CD14-positive monocyte (primary cell): Measurements from ENCODE around the gene URB2. TPM values are rescaled to one million over a fixed set of nuclear protein-coding genes. Genes with fewer than 3 reads are reported as not detected.

Experiments used
- DNase-seq, 3 donors: peaks; one replicate each; pipeline ENCODE4 v3.0.0-alpha.2; 2011 to 2022
- H2AFZ ChIP-seq: 2 replicates; pipeline ENCODE4 v1.6.0; 2012; ENCODE audit warnings: mild to moderate bottlenecking, low read depth, low read length, inconsistent platforms; ENCODE audit not compliant: insufficient read depth, poor library complexity, severe bottlenecking
- H3K27ac ChIP-seq, 2 donors: 1 replicate in 1 of 2; 2 replicates in 1 of 2; pipeline ENCODE4 v1.5.1; 2012 to 2013; ENCODE audit warnings: low read length in 2 of 2, control low read depth in 1 of 2, inconsistent platforms in 1 of 2, low read depth in 1 of 2, mild to moderate bottlenecking in 1 of 2
- H3K27me3 ChIP-seq, 2 donors: one replicate each; pipeline versions ENCODE4 v1.6.0 to v1.6.1; 2011 to 2013; ENCODE audit warnings: low read length in 2 of 2; ENCODE audit not compliant: control insufficient read depth in 2 of 2, insufficient read depth in 2 of 2
- H3K36me3 ChIP-seq, 2 donors: replicated peaks in 1 of 2; 1 replicate in 1 of 2; 2 replicates in 1 of 2; pipeline versions ENCODE4 v1.5.1 to v1.6.1; 2012 to 2013; ENCODE audit warnings: low read length in 2 of 2, control low read depth in 1 of 2, inconsistent platforms in 1 of 2, mild to moderate bottlenecking in 1 of 2; ENCODE audit not compliant: insufficient read depth in 2 of 2, control insufficient read depth in 1 of 2
- H3K4me1 ChIP-seq, 2 donors: 1 replicate in 1 of 2; 2 replicates in 1 of 2; pipeline versions ENCODE4 v1.5.1 to v1.6.1; 2012 to 2013; ENCODE audit warnings: low read length in 2 of 2, control low read depth in 1 of 2, inconsistent platforms in 1 of 2, mild to moderate bottlenecking in 1 of 2, moderate library complexity in 1 of 2; ENCODE audit not compliant: insufficient read depth in 2 of 2, control insufficient read depth in 1 of 2
- H3K4me2 ChIP-seq: replicated peaks from 2 replicates; pipeline ENCODE3; 2012; ENCODE audit warnings: low read length, moderate library complexity, mild to moderate bottlenecking; ENCODE audit not compliant: poor library complexity, severe bottlenecking; ENCODE audit errors: extremely low read depth
- H3K4me3 ChIP-seq, 3 experiments: fragments of 200-600 bp in 1 of 3; sonication (generic) in 1 of 3; replicated peaks in 1 of 3; 1 replicate in 2 of 3; 2 replicates in 1 of 3; pipeline ENCODE4 v1.5.1; 2011 to 2013; ENCODE audit warnings: low read length in 3 of 3, mild to moderate bottlenecking in 3 of 3, control low read depth in 2 of 3, low read depth in 2 of 3, inconsistent platforms in 1 of 3, moderate library complexity in 1 of 3
- H3K79me2 ChIP-seq: 2 replicates; pipeline ENCODE4 v1.6.0; 2012; ENCODE audit warnings: mild to moderate bottlenecking, control low read depth, inconsistent platforms, low read length, moderate library complexity; ENCODE audit not compliant: insufficient read depth
- H3K9ac ChIP-seq: 2 replicates; pipeline ENCODE4 v1.6.0; 2017; ENCODE audit warnings: low read length, mild to moderate bottlenecking; ENCODE audit not compliant: insufficient read depth, poor library complexity, severe bottlenecking
- H3K9me3 ChIP-seq, 2 donors: replicated peaks in 1 of 2; 1 replicate in 1 of 2; 2 replicates in 1 of 2; pipeline versions ENCODE4 v1.5.1 to v1.6.1; 2012 to 2013; ENCODE audit warnings: low read length in 2 of 2, control low read depth in 1 of 2; ENCODE audit not compliant: control insufficient read depth in 1 of 2, insufficient read depth in 1 of 2
- H4K20me1 ChIP-seq: 2 replicates; pipeline ENCODE4 v1.6.0; 2012; ENCODE audit warnings: mild to moderate bottlenecking, low read length, control low read depth, moderate library complexity; ENCODE audit not compliant: insufficient read depth
- H3K27ac Mint-ChIP-seq, 7 donors: one replicate each; pipeline ENCODE4 v1.8.0; 2020; ENCODE audit warnings: mild to moderate bottlenecking in 7 of 7, mixed read lengths in 7 of 7, moderate library complexity in 6 of 7, inconsistent platforms in 2 of 7
- H3K27me3 Mint-ChIP-seq, 3 donors: one replicate each; pipeline ENCODE4 v1.8.0; 2021 to 2022; ENCODE audit warnings: low read depth in 3 of 3, mild to moderate bottlenecking in 3 of 3, mixed read lengths in 3 of 3, moderate library complexity in 3 of 3, inconsistent platforms in 1 of 3
- H3K36me3 Mint-ChIP-seq, 2 donors: one replicate each; pipeline ENCODE4 v1.8.0; 2020; ENCODE audit warnings: mixed read lengths in 2 of 2, inconsistent platforms in 1 of 2, mild to moderate bottlenecking in 1 of 2
- H3K4me1 Mint-ChIP-seq: one replicate; pipeline ENCODE4 v1.8.0; 2020; ENCODE audit warnings: mild to moderate bottlenecking, mixed read lengths
- H3K4me3 Mint-ChIP-seq, 2 donors: one replicate each; pipeline ENCODE4 v1.8.0; 2020; ENCODE audit warnings: mild to moderate bottlenecking in 2 of 2, mixed read lengths in 2 of 2, moderate library complexity in 1 of 2
- H3K9me3 Mint-ChIP-seq, 7 donors: one replicate each; pipeline ENCODE4 v1.8.0; 2020 to 2022; ENCODE audit warnings: mixed read lengths in 7 of 7, mild to moderate bottlenecking in 6 of 7, moderate library complexity in 6 of 7, inconsistent platforms in 2 of 7
- CTCF ChIP-seq: fragments of 200-600 bp; IDR thresholded peaks from one replicate; pipeline ENCODE4 v1.8.0; 2022; ENCODE audit warnings: antibody characterized with exemption, mild to moderate bottlenecking
- WGBS: methylation state at CpG from one replicate; pipeline ENCODE4 v1.1.5; 2013; ENCODE audit warnings: missing lambda C conversion rate; ENCODE audit not compliant: insufficient coverage; 5-methylcytosine and 5-hydroxymethylcytosine counted together
- intact Hi-C, 2 donors: fragments of 100-400 bp; cut with micrococcal nuclease; formaldehyde crosslinking; loops; one replicate each; pipeline versions ENCODE4 v1.15.0 to v1.15.1; 2023
- polyA plus RNA-seq, 3 donors: library from polyadenylated mRNA; depleted of rRNA in 1 of 3; unstranded in 2 of 3; stranded (reverse) in 1 of 3; fragments of 300-500 nt in 2 of 3; fragments of >200 nt in 1 of 3; fragmentation: Illumina TruSeq in 2 of 3; gene quantifications; 1 replicate in 2 of 3; 2 replicates in 1 of 3; pipeline ENCODE4 v1.2.3, GENCODE V29; 2012 to 2021

URB2 gene
- polyA plus RNA-seq, 3 donors: 0.79 to 2.8 (median 1.5) TPM

- H3K4me1 ChIP-seq: peaks cover 9 to 11% of the 10 kb centered on the region in 2 donors
- H4K20me1 ChIP-seq: peaks cover 4% of the 10 kb centered on the region
- H3K4me3 Mint-ChIP-seq: no peak overlapping the region
- no peak overlapping the region for H3K4me3 ChIP-seq
- intact Hi-C loops: no loop called here
- no peak overlapping the region for H3K9ac ChIP-seq
- H3K36me3 Mint-ChIP-seq: peaks cover 49 to 66% of the 10 kb centered on the region in 2 donors
- no peak overlapping the region for H2AFZ ChIP-seq
- peaks cover 0 to 5% (median 0%) of the 10 kb centered on the region in 3 donors for H3K27me3 Mint-ChIP-seq
- DNase-seq: no peak
- H3K27me3 ChIP-seq: no peaks in the 10 kb centered on the region
- no peak for TF ChIP-seq CTCF
- H3K27ac ChIP-seq: no peak overlapping the region
- H3K9me3 ChIP-seq: no peaks in the 10 kb centered on the region
- peaks cover 12% of the 10 kb centered on the region for H3K4me1 Mint-ChIP-seq
- H3K27ac Mint-ChIP-seq: peak overlapping the region in 3 of 7 donors; percentile 16 to 47 (median 40)
- no peaks in the 10 kb centered on the region for H3K79me2 ChIP-seq
- WGBS: 84% methylated on average over 2 of the region's 5 CpGs
- H3K36me3 ChIP-seq: peaks cover 27 to 72% of the 10 kb centered on the region in 2 donors
- no peaks in the 10 kb centered on the region for H3K9me3 Mint-ChIP-seq
- no peak overlapping the region for H3K4me2 ChIP-seq
Observed at GRCh38 chr1:229642376-229642775, 16.3 kb downstream of the URB2 start.

GRCh38 chr1:229642970-229643369 is 16.9 kb downstream of the URB2 start:
- H3K4me2 ChIP-seq: no peak overlapping the region
- H3K79me2 ChIP-seq: no peaks in the 10 kb centered on the region

More at GRCh38 chr1:229642970-229643369, 16.9 kb downstream of the URB2 start:
- intact Hi-C loops: no loop called here
- Histone ChIP-seq H3K9me3 (no peaks in the 10 kb centered on the region), H3K9ac (no peak overlapping the region), H3K36me3 (peaks cover 27 to 72% of the 10 kb centered on the region in 2 donors), H3K27me3 (no peaks in the 10 kb centered on the region), H3K27ac (no peak overlapping the region), H3K4me3 (no peak overlapping the region), H2AFZ (no peak overlapping the region), H3K4me1 (peaks cover 9 to 11% of the 10 kb centered on the region in 2 donors), H4K20me1 (peaks cover 4% of the 10 kb centered on the region)
- TF ChIP-seq CTCF: no peak
- H3K36me3 Mint-ChIP-seq: peaks cover 48 to 65% of the 10 kb centered on the region in 2 donors
- peaks cover 0 to 5% (median 0%) of the 10 kb centered on the region in 3 donors for H3K27me3 Mint-ChIP-seq
- WGBS: 100% methylated on average over 4 of the region's 4 CpGs
- no peaks in the 10 kb centered on the region for H3K9me3 Mint-ChIP-seq
- no peak for DNase-seq
- H3K27ac Mint-ChIP-seq: no peak overlapping the region
- H3K4me3 Mint-ChIP-seq: no peak overlapping the region
- H3K4me1 Mint-ChIP-seq: peaks cover 12% of the 10 kb centered on the region
